Neural cell (in vitro differentiated cells): ENCODE measurements around the gene RRBP1. TPM values are rescaled to one million over a fixed set of nuclear protein-coding genes. Genes with fewer than 3 reads are reported as not detected.

Experiments used
- H2AFZ ChIP-seq: fragments of 200-600, 300-800 bp; sonication (generic), shearing (Covaris generic); 2 replicates; pipeline ENCODE4 v1.6.0; 2014; ENCODE audit warnings: low read depth, mild to moderate bottlenecking, antibody characterized with exemption, low read length, moderate library complexity
- H3F3A ChIP-seq: fragments of 200-600 bp; shearing (Covaris generic); 2 replicates; pipeline ENCODE4 v1.6.1; 2016; ENCODE audit warnings: mild to moderate bottlenecking, moderate library complexity, mixed read lengths, antibody characterized with exemption, low read length; ENCODE audit not compliant: insufficient read depth, poor library complexity, severe bottlenecking
- H3K27ac ChIP-seq: fragments of 200-600, 300-800 bp; sonication (generic), shearing (Covaris generic); 2 replicates; pipeline ENCODE4 v1.5.1; 2014; ENCODE audit warnings: mild to moderate bottlenecking, low read length, moderate library complexity
- H3K27me3 ChIP-seq: fragments of 300-800, 200-600 bp; sonication (generic), shearing (Covaris generic); 2 replicates; pipeline ENCODE4 v1.6.0; 2014; ENCODE audit warnings: mild to moderate bottlenecking, low read depth, low read length, moderate library complexity; ENCODE audit not compliant: insufficient read depth
- H3K36me3 ChIP-seq: fragments of 300-800, 200-600 bp; sonication (generic), shearing (Covaris generic); 2 replicates; pipeline ENCODE4 v1.5.1; 2014; ENCODE audit warnings: mild to moderate bottlenecking, antibody characterized with exemption, low read length, moderate library complexity; ENCODE audit not compliant: insufficient read depth
- H3K4me2 ChIP-seq: fragments of 300-800, 200-600 bp; sonication (generic), shearing (Covaris generic); 2 replicates; pipeline ENCODE4 v1.6.0; 2014; ENCODE audit warnings: mild to moderate bottlenecking, low read length
- H3K4me3 ChIP-seq: fragments of 300-800, 200-600 bp; sonication (generic), shearing (Covaris generic); 2 replicates; pipeline ENCODE4 v1.5.1; 2014; ENCODE audit warnings: mild to moderate bottlenecking, low read length, moderate library complexity
- H3K79me2 ChIP-seq: fragments of 200-600 bp; shearing (Covaris generic); replicated peaks from 2 replicates; pipeline ENCODE4 v1.6.0; 2014; ENCODE audit warnings: mild to moderate bottlenecking, low read length, moderate library complexity; ENCODE audit not compliant: insufficient read depth
- H3K9ac ChIP-seq: fragments of 300-800, 200-600 bp; sonication (generic), shearing (Covaris generic); 2 replicates; pipeline ENCODE4 v1.6.1; 2016; ENCODE audit warnings: mild to moderate bottlenecking, low read length, mixed read lengths
- H3K9me2 ChIP-seq: fragments of 200-600 bp; shearing (Covaris generic); 2 replicates; pipeline ENCODE4 v1.6.1; 2016; ENCODE audit warnings: mild to moderate bottlenecking, low read length, mixed read lengths; ENCODE audit not compliant: insufficient read depth
- H3K9me3 ChIP-seq: fragments of 200-600, 300-800 bp; sonication (generic), shearing (Covaris generic); 2 replicates; pipeline ENCODE4 v1.6.1; 2016; ENCODE audit warnings: mild to moderate bottlenecking, mixed run types, low read length, moderate library complexity, mixed read lengths
- H4K20me1 ChIP-seq: fragments of 200-600 bp; shearing (Covaris generic); 2 replicates; pipeline ENCODE4 v1.6.1; 2016; ENCODE audit warnings: mild to moderate bottlenecking, mixed run types; ENCODE audit not compliant: insufficient read depth
- CTCF ChIP-seq: fragments of 450-650 bp; IDR thresholded peaks from 2 replicates; pipeline ENCODE4 v1.5.1; 2014; ENCODE audit warnings: antibody characterized with exemption, mild to moderate bottlenecking, moderate library complexity; ENCODE audit not compliant: poor library complexity, severe bottlenecking
- EP300 ChIP-seq: fragments of 450-650 bp; conservative IDR thresholded peaks from 2 replicates; pipeline ENCODE4 v1.6.1; 2014; ENCODE audit warnings: antibody characterized with exemption, mild to moderate bottlenecking, moderate library complexity; ENCODE audit not compliant: poor library complexity, severe bottlenecking
- EZH2 ChIP-seq: fragments of 200-600, 300-800 bp; shearing (Covaris generic), sonication (generic); IDR thresholded peaks from 2 replicates; pipeline ENCODE4 v1.6.1; 2014; ENCODE audit warnings: antibody characterized with exemption, low read length, borderline replicate concordance, mild to moderate bottlenecking; ENCODE audit not compliant: insufficient read depth, poor library complexity, severe bottlenecking
- MXI1 ChIP-seq: fragments of 450-650 bp; conservative IDR thresholded peaks from 2 replicates; pipeline ENCODE4 v1.6.1; 2014; ENCODE audit warnings: antibody characterized with exemption, mild to moderate bottlenecking; ENCODE audit not compliant: poor library complexity, severe bottlenecking
- POLR2AphosphoS5 ChIP-seq: IDR thresholded peaks from 2 replicates; pipeline ENCODE4 v1.6.1; 2012
- RAD21 ChIP-seq: fragments of 450-650 bp; conservative IDR thresholded peaks from 2 replicates; pipeline ENCODE4 v1.6.1; 2014; ENCODE audit warnings: antibody characterized with exemption, mild to moderate bottlenecking, moderate library complexity
- REST ChIP-seq: IDR thresholded peaks from 2 replicates; pipeline ENCODE4 v1.6.1; 2012; ENCODE audit warnings: borderline replicate concordance
- SMC3 ChIP-seq: fragments of 450-650 bp; conservative IDR thresholded peaks from 2 replicates; pipeline ENCODE4 v1.6.1; 2014; ENCODE audit warnings: antibody characterized with exemption, mild to moderate bottlenecking, moderate library complexity; ENCODE audit not compliant: poor library complexity
- TAF1 ChIP-seq: IDR thresholded peaks from 2 replicates; pipeline ENCODE4 v1.6.1; 2012; ENCODE audit warnings: low read depth
- polyA plus RNA-seq: library from polyadenylated mRNA; depleted of rRNA; stranded (reverse); fragments of >200 nt; gene quantifications from 2 replicates; pipeline ENCODE4 v1.2.3, GENCODE V29; 2014

The RRBP1 gene
- polyA plus RNA-seq, 1 donor from 2014 or later: 2.2 TPM

- H3K4me3 ChIP-seq: no peak overlapping the region
- no peaks in the 10 kb centered on the region for H3K36me3 ChIP-seq
- no peak overlapping the region for H3K9ac ChIP-seq
- TF ChIP-seq CTCF: no peak
- no peak for TF ChIP-seq TAF1
- TF ChIP-seq RAD21: no peak
- TF ChIP-seq POLR2AphosphoS5: no peak
- TF ChIP-seq REST: no peak
- TF ChIP-seq SMC3: no peak
- peaks cover 51% of the 10 kb centered on the region for H3K79me2 ChIP-seq
- H4K20me1 ChIP-seq: peaks cover 8% of the 10 kb centered on the region
- H3K27me3 ChIP-seq: no peaks in the 10 kb centered on the region
- no peaks in the 10 kb centered on the region for H3K9me2 ChIP-seq
- no peaks in the 10 kb centered on the region for H3F3A ChIP-seq
- H3K4me2 ChIP-seq: no peak overlapping the region
- H2AFZ ChIP-seq: no peak overlapping the region
- peak overlapping the region; percentile 1 for H3K27ac ChIP-seq
- no peaks in the 10 kb centered on the region for H3K9me3 ChIP-seq
Measured at GRCh38 chr20:17587824-17588223, 94.2 kb downstream of the RRBP1 start.

GRCh38 chr20:17587148-17587547 lies 94.9 kb downstream of the RRBP1 start:
- H3K9me3 ChIP-seq: no peaks in the 10 kb centered on the region
- peaks cover 8% of the 10 kb centered on the region for H4K20me1 ChIP-seq
- H3K36me3 ChIP-seq: no peaks in the 10 kb centered on the region
- no peak overlapping the region for H3K4me2 ChIP-seq
- H3K27me3 ChIP-seq: no peaks in the 10 kb centered on the region
- no peaks in the 10 kb centered on the region for H3F3A ChIP-seq
- no peaks in the 10 kb centered on the region for H3K9me2 ChIP-seq
- H3K9ac ChIP-seq: no peak overlapping the region
- no peak for TF ChIP-seq MXI1
- no peak for TF ChIP-seq EP300
- no peak for TF ChIP-seq EZH2
- TF ChIP-seq RAD21: no peak
- no peak for TF ChIP-seq POLR2AphosphoS5
- no peak for TF ChIP-seq CTCF
- no peak for TF ChIP-seq REST
- TF ChIP-seq SMC3: no peak
- TF ChIP-seq TAF1: no peak
- no peak overlapping the region for H3K4me3 ChIP-seq
- no peak overlapping the region for H2AFZ ChIP-seq
- no peak overlapping the region for H3K27ac ChIP-seq
- peaks cover 46% of the 10 kb centered on the region for H3K79me2 ChIP-seq
